ENCODE measurements around the gene RPTOR.
A peak's percentile ranks its signal among the peaks of the same experiment; 100 is the strongest.

RPTOR gene

GRCh38 chr17:80716986-80717719 lies 172.5 kb downstream of the RPTOR start:
- no peak for DNase-seq (ENCODE audit: low read depth in 2 of 2)

DNA sequence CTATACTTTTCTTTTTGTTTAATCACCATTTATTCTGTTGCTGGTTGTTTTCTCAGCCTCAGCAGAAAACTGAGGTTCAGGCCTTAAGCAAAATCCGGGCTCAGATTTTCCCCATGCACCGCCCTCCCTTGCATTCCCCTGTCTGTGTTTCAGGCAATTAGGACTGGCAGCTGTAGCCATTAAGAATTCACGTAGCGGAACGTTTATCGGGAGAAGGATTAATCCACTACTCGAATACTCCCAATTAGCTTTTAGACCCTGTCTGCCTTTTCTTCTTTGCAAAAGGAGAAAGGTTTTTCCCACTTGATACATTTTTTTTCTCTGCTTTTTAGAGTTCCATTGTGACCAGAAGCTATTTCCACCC lies 173.1 kb downstream of the RPTOR start:
- no peak for DNase-seq (ENCODE audit: low read depth in 2 of 2)

DNA sequence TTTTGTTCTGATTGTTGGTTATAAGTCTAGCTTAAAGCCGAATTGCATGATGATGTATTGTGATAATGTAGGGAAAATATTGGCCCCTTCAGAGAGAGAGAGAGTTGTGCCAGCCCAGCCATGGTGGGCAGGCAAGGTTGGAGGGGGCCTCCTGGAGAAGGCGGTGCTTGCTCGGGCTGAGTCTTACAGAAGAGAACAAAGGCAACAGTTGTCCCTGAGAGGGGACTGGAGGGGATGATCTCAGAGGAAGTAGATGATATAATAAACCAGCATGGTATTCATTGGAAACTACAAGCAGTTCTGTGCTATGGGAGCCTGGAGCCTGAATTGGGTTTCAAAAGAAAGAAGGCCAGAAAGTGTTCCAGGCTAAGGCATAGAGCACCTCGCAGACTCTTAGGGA lies 173.8 kb downstream of the RPTOR start:
- DNase-seq (ENCODE audit: low read depth in 2 of 2): no peak

- no peak for DNase-seq (ENCODE audit: low read depth in 2 of 2)
These were observed 174.8 kb downstream of the RPTOR start for GRCh38 chr17:80719449-80719848.

- peak; percentile 55 to 57 for DNase-seq (ENCODE audit: low read depth in 2 of 2)
These were observed 176.3 kb downstream of the RPTOR start for GRCh38 chr17:80720610-80721577.

DNA sequence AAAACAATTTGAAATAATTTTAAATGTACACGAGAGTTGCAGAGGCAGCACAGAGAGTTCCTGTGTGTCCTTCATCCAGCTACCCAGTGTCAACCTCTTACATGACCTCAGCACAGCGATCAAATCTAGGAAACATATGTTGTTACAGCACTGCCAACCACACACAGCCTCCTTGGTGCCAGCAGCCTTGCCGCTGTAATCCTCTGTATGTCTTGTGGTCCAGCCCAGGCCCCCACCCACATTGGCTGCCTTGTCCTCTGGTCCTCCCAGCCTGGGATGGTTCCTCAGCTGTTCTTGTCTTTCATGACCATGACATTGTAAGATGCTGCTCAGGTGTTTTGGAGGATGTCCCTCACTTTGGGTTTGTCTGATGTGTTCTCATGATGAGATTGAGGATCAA lies 178.0 kb downstream of the RPTOR start:
- no peak for DNase-seq (ENCODE audit: low read depth in 2 of 2)

- DNase-seq (ENCODE audit: low read depth in 2 of 2): no peak
These were observed 180.2 kb downstream of the RPTOR start for GRCh38 chr17:80724775-80725266.

DNA sequence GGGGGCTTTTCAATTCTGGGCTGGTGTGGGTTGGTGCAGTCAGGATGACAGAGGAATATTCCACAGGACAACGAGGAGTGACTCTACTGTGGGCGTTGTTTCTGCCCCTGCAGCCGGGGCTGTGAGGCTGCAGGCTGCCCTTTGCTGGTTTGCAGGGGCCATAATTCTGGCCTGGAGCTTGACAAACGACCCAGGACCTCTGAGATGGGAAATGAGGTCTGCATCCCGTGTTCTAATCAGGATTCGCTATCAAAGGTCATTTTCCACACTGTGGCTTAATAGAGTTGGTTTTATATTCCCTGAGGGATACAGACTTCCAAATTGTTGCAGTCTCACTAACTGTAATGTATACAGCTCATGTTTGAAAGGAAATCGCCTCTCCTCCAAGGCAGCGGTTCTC lies 180.9 kb downstream of the RPTOR start:
- no peak for DNase-seq (ENCODE audit: low read depth in 2 of 2)

DNA sequence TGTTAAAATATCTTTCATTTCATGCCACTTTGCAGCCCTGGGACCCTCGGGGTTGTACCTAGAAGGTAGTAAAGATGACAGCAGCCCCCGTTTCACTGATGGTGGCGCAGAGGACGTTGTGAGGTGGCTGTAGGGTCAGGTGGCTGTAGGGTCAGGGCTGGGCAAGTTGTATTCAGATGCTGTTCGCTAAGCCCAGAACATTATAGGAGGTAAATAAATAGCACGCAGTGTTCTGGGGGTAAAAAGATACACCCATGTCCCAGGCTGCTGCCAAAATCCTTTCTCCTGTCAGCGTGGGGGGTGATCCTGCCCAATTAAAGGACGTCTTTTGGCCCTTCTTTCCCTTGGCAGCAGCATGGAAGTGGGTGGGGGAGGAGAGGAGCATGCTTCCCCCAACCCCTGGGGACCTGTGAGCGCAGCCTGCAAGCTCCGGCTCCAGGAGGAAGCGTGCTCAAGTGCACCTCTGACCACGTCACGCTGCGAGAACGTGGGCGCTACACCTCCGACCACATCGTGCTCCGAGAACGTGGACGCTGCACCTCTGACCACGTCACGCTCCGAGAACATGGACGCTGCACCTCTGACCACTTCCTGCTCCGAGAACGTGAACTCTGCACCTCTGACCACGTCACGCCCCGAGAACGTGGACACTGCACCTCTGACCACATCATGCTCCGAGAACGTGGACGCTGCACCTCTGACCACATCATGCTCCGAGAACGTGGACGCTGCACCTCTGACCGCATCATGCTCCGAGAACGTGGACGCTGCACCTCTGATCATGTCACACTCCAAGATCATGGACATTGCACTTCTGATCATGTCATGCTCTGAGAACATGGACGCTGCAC lies 182.1 kb downstream of the RPTOR start:
- no peak for DNase-seq (ENCODE audit: low read depth in 2 of 2)

- no peak for DNase-seq (ENCODE audit: low read depth in 2 of 2)
These were observed 182.7 kb downstream of the RPTOR start for GRCh38 chr17:80727409-80727755.

GRCh38 chr17:80729016-80729415 lies 184.4 kb downstream of the RPTOR start:
- no peak for DNase-seq (ENCODE audit: low read depth in 2 of 2)

DNA sequence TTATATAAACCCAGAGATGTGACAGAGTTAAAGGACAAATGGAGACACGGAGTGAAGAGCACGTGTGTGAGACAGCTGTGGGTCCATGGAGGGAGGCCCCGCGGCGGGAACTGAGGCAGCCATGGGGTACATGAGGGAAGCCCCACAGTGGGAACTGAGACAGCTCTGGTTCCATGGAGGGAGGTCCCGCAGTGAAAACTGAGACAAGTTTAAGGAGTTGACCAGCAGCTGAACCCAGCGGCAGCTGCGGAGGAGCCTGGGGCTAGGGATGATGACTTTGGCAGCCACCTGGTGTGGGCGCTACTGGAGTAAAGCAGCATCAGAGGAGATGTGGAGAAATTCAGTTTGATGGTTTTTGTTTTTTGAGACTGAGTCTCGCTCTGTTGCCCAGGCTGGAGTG lies 185.1 kb downstream of the RPTOR start:
- DNase-seq (ENCODE audit: low read depth in 2 of 2): no peak

GRCh38 chr17:80730739-80731138 lies 186.1 kb downstream of the RPTOR start:
- no peak for DNase-seq (ENCODE audit: low read depth in 2 of 2)

GRCh38 chr17:80731323-80731722 lies 186.7 kb downstream of the RPTOR start:
- DNase-seq (ENCODE audit: low read depth in 2 of 2): no peak

- no peak for DNase-seq (ENCODE audit: low read depth in 2 of 2)
These were observed 187.6 kb downstream of the RPTOR start for GRCh38 chr17:80732268-80732667.

DNA sequence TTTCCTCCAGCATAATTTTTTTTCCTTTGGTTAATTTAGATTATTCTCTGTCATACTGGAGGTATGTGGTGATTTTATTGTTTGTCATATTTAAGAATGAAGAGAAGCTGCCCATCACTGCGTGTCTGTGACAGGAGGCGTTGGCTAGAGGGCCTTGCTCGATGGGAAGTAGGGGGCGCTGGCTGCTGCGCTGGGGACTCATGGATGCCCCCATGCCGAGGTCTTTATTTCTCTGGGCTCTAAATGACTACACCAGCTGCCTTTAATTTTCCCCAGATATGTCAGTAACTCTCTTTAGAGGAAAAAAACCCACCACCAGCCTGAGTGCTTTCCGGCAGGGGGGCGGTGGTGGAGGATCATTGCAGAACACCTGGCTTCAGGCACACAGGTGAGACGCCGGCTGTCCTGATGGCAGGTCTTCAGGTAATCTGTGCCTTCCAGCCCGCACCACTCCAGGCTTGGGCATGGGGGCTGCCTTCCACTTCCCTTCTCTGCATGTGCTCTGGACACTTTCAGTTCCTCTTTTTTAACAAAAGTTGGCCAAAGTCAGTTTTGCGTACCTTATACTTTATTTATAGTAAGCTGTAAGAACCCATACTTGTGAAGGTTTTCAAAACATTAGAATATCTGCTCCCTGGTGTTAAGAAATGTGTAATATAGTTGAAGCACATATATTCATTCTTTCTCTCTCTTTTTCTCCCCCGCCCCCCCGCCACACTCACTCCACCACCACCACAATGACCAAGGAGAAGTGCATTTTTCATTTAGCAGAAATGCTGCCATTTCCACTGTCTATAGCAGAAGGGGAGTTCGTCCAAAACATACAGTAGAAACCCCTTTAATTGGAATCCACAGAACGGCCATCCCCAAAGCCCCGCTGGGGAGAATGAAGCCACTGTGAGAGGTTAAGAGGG lies 192.7 kb downstream of the RPTOR start:
- no peak for DNase-seq (ENCODE audit: low read depth in 2 of 2)

DNA sequence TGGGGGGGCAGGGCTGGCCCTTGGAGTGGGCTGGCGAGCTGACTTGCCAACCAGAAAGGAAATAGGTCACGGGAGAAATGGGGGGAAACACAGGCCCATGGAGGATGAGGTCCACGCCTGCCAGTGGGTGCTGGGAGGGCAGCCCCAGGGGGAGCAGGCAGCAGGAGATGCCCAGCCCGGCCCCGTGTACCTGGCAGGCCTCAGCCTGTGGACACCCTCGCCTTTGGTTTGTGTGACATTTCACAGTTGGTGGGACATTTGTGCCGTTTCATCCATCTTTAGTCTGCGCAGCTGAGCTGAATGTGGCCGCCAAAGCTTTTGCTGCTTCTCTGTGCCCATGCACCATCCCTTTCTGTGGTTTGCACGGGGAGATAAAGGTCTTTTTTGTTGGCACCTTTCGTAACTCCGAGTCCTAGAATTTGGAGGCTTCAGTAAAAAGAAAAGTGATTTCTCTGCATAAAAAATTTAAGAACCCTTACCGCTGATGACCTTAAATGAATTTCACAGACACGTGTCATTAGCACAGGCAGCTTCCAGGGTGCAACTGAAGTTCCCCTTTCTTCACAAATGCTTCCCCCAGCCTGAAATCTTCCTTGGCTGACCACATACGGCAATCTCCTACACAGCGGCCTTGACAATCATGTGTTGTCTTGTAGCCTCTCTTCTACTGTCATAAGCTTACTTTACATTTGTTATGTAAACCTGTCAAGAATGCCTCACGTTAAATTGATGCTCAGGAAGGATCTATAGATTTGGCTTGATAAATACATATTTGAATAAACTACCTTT lies 193.6 kb downstream of the RPTOR start:
- DNase-seq (ENCODE audit: low read depth in 2 of 2): no peak

DNA sequence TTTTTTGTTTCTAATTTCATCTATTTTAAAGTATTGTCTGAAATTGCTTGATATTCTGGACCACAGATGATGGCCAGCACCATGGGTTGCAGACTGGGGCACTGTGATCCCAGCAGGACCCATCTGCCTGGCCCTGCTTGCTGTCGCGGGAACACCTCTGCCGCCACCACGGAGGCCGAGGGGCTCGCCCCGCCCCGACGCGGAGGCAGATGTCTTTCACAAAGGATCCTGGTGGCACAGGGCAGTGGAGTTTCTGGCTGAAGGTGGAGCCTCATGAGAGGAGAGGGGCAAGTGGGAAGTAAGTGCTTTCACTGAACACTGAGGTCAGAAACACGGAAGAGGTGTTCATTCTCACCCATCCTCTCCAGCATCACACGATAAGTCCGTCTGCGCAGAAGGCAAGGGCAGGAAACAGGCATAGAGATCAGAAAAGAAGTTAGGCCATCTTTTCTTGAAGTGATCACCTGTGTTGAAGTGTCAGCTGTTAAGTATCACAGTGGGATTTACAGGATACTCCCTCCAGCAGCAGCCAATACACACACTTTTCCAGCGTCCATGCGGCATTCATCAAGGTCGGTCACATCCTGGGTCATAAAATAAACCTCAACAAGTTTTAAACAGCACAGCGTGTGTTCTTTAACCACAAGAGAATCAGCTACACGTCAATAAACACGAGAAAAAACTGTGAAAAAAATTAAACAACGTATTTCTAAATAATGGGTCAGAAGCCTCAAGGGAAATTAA lies 194.5 kb downstream of the RPTOR start:
- no peak for DNase-seq (ENCODE audit: low read depth in 2 of 2)

DNA sequence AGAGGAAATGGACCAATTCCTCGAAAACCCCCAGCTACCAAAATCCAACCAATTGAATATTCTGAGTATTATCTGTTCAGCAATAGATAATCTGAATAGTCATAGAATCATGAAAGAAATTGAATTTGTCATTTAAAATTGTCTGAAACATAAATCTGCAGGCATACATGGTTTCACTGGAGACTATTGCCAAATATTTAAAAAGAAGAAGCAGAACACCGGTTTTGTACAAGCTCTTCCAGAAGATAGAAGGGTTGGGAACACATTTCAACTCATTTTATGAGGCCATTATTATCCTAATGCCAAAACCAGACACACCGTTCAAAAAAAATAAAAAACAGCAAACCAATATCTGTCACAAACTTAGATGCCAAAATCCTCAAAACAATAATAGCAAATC lies 195.5 kb downstream of the RPTOR start:
- no peak for DNase-seq (ENCODE audit: low read depth in 2 of 2)

Measured in stimulated activated CD4-positive, alpha-beta T cell treated with anti-CD3 and anti-CD28 coated beads, Interleukin-15, amount 100 ng/mL, for 48 hours (primary cell).